GM23338 (cell line): ENCODE measurements around the gene ALCAM. TPM values are rescaled to one million over a fixed set of nuclear protein-coding genes. Genes with fewer than 3 reads are reported as not detected.

ENCODE experiments used
- ATAC-seq: fragments of 200-7000 bp; cut with Tn5 transposase; 3 replicates; pipeline ENCODE4 v1.9.1; 2020
- DNase-seq: peaks from one replicate; pipeline ENCODE4 v3.0.0-alpha.2; 2015; ENCODE audit warnings: low spot score
- H2AFZ ChIP-seq: fragments of 200-600 bp; sonication (generic); 2 replicates; pipeline ENCODE4 v1.8.0; 2016; ENCODE audit warnings: antibody characterized with exemption, mild to moderate bottlenecking, moderate library complexity
- H3F3A ChIP-seq: fragments of 200-600 bp; sonication (generic); replicated peaks from 2 replicates; pipeline ENCODE4 v1.8.0; 2017; ENCODE audit warnings: antibody characterized with exemption, mixed run types, low read depth
- H3K27ac ChIP-seq: fragments of 200-600 bp; sonication (generic); 2 replicates; pipeline ENCODE4 v1.6.1; 2016; ENCODE audit warnings: low read depth
- H3K27me3 ChIP-seq: fragments of 200-600 bp; sonication (generic); 2 replicates; pipeline ENCODE4 v1.8.0; 2016; ENCODE audit warnings: mild to moderate bottlenecking, mixed run types, moderate library complexity; ENCODE audit not compliant: insufficient read depth
- H3K36me3 ChIP-seq: fragments of 200-600 bp; sonication (generic); 2 replicates; pipeline ENCODE4 v1.8.0; 2016; ENCODE audit warnings: mild to moderate bottlenecking; ENCODE audit not compliant: insufficient read depth
- H3K4me1 ChIP-seq: fragments of 200-600 bp; sonication (generic); 2 replicates; pipeline ENCODE4 v1.8.0; 2016; ENCODE audit warnings: mild to moderate bottlenecking, moderate library complexity; ENCODE audit not compliant: insufficient read depth
- H3K4me2 ChIP-seq: fragments of 200-600 bp; sonication (generic); 2 replicates; pipeline ENCODE4 v1.7.1; 2017; ENCODE audit warnings: mixed run types
- H3K4me3 ChIP-seq: fragments of 200-600 bp; sonication (generic); 2 replicates; pipeline ENCODE4 v1.6.1; 2016; ENCODE audit warnings: mixed run types
- H3K79me2 ChIP-seq: fragments of 200-600 bp; sonication (generic); replicated peaks from 2 replicates; pipeline ENCODE4 v1.8.0; 2017; ENCODE audit warnings: mild to moderate bottlenecking; ENCODE audit not compliant: insufficient read depth
- H3K9me2 ChIP-seq: fragments of 200-600 bp; sonication (generic); 2 replicates; pipeline ENCODE4 v1.8.0; 2017; ENCODE audit not compliant: insufficient read depth
- H4K20me1 ChIP-seq: fragments of 200-600 bp; sonication (generic); replicated peaks from 2 replicates; pipeline ENCODE4 v1.8.0; 2017; ENCODE audit warnings: mild to moderate bottlenecking; ENCODE audit not compliant: insufficient read depth
- H3K27ac Mint-ChIP-seq: 2 replicates; pipeline ENCODE4 v1.8.0; 2020; ENCODE audit warnings: inconsistent platforms, mild to moderate bottlenecking, moderate library complexity, mixed read lengths
- H3K27me3 Mint-ChIP-seq: 3 replicates; pipeline ENCODE4 v1.8.0; 2022; ENCODE audit warnings: low read depth, mild to moderate bottlenecking, moderate library complexity, mixed read lengths, inconsistent platforms; ENCODE audit not compliant: insufficient read depth, poor library complexity
- H3K36me3 Mint-ChIP-seq: 3 replicates; pipeline ENCODE4 v1.8.0; 2021; ENCODE audit warnings: low read depth, mild to moderate bottlenecking, inconsistent platforms, moderate library complexity, mixed read lengths
- H3K4me1 Mint-ChIP-seq: 3 replicates; pipeline ENCODE4 v1.8.0; 2020; ENCODE audit warnings: mild to moderate bottlenecking, inconsistent platforms, mixed read lengths
- H3K4me3 Mint-ChIP-seq: 3 replicates; pipeline ENCODE4 v1.8.0; 2021; ENCODE audit warnings: moderate library complexity, mild to moderate bottlenecking, inconsistent platforms, mixed read lengths
- H3K9me3 Mint-ChIP-seq: 3 replicates; pipeline ENCODE4 v1.8.0; 2020; ENCODE audit warnings: moderate library complexity, mild to moderate bottlenecking, inconsistent platforms, mixed read lengths
- CREB1 ChIP-seq: fragments of 250-450 bp; sonication (Bioruptor Pico); IDR thresholded peaks from 2 replicates; pipeline ENCODE4 v1.5.0; 2020; ENCODE audit warnings: low read depth, mild to moderate bottlenecking, moderate library complexity
- CTCF ChIP-seq, 2 experiments: fragments of 200-600 bp in 1 of 2; sonication (generic) in 1 of 2; conservative IDR thresholded peaks; 2 replicates each; pipeline versions ENCODE4 v1.5.1 to v1.6.1; 2016 to 2017; ENCODE audit warnings: antibody characterized with exemption in 2 of 2, low read depth in 2 of 2, mild to moderate bottlenecking in 2 of 2, moderate library complexity in 1 of 2
- ETS1 ChIP-seq: IDR thresholded peaks from 2 replicates; pipeline ENCODE4 v1.6.1; 2016; ENCODE audit warnings: antibody characterized with exemption
- EZH2 ChIP-seq: fragments of 200-600 bp; sonication (generic); IDR thresholded peaks from one replicate; pipeline ENCODE4 v1.8.0; 2017; ENCODE audit warnings: antibody characterized with exemption, mild to moderate bottlenecking, low read depth; ENCODE audit not compliant: unreplicated experiment
- EZH2phosphoT487 ChIP-seq: fragments of 200-600 bp; sonication (generic); IDR thresholded peaks from one replicate; pipeline ENCODE4 v1.8.1; 2018; ENCODE audit warnings: antibody characterized with exemption; ENCODE audit not compliant: unreplicated experiment
- JUNB ChIP-seq: IDR thresholded peaks from one replicate; pipeline ENCODE4 v1.6.1; 2016; ENCODE audit warnings: antibody characterized with exemption; ENCODE audit not compliant: unreplicated experiment
- NANOG ChIP-seq: IDR thresholded peaks from 2 replicates; pipeline ENCODE4 v1.6.1; 2016; ENCODE audit warnings: antibody characterized with exemption, borderline replicate concordance
- POLR2AphosphoS5 ChIP-seq: IDR thresholded peaks from 2 replicates; pipeline ENCODE4 v1.6.1; 2016; ENCODE audit warnings: antibody characterized with exemption, low read depth
- REST ChIP-seq: IDR thresholded peaks from one replicate; pipeline ENCODE4 v1.6.1; 2018; ENCODE audit warnings: antibody characterized with exemption; ENCODE audit not compliant: unreplicated experiment
- STAT1 ChIP-seq: IDR thresholded peaks from one replicate; pipeline ENCODE4 v1.6.1; 2016; ENCODE audit warnings: antibody characterized with exemption; ENCODE audit not compliant: unreplicated experiment
- ZNF114 ChIP-seq: fragments of 250-450 bp; sonication (Bioruptor Pico); IDR thresholded peaks from 2 replicates; pipeline ENCODE4 v1.5.0; 2020; ENCODE audit warnings: mild to moderate bottlenecking, moderate library complexity
- ZNF331 ChIP-seq: fragments of 250-450 bp; sonication (Bioruptor Pico); IDR thresholded peaks from 2 replicates; pipeline ENCODE4 v1.5.0; 2020; ENCODE audit warnings: low read depth, mild to moderate bottlenecking, moderate library complexity
- polyA plus RNA-seq: library from polyadenylated mRNA; unstranded; fragments of >200 nt; fragmentation: Nextera tagmentation; extraction: Ambion mirVana; gene quantifications from 2 replicates; pipeline ENCODE4 v1.2.1, GENCODE V29; 2016
- total RNA-seq: library from RNA; depleted of rRNA; stranded (reverse); fragments of >200 nt; shearing (Covaris generic); gene quantifications from 2 replicates; pipeline ENCODE4 v1.2.3, GENCODE V29; 2014

Gene ALCAM
- total and polyA plus RNA-seq, 2 experiments from 2014 or later: 11.3 to 36.0 TPM

- no peak for TF ChIP-seq CTCF (conservative IDR thresholded peaks at IDR 0.05; ENCODE audit: low read depth in 2 of 2)
- no peak for TF ChIP-seq POLR2AphosphoS5
- no peak for TF ChIP-seq ZNF114 (CRISPR knock-in tag)
- no peak for TF ChIP-seq NANOG
- no peak for TF ChIP-seq REST
- no peak for TF ChIP-seq EZH2phosphoT487
Observed at GRCh38 chr3:105523501-105523900, 156.8 kb downstream of the ALCAM start (continued).

GRCh38 chr3:105525531-105525930, 158.8 kb downstream of the ALCAM start:
- Mint-ChIP-seq H3K36me3 (peaks cover 3% of the 10 kb centered on the region; the same call in 1 of the 3 replicates), H3K4me3 (no peak overlapping the region), H3K9me3 (no peaks in the 10 kb centered on the region), H3K27me3 (no peaks in the 10 kb centered on the region), H3K4me1 (peaks cover 2% of the 10 kb centered on the region; the same call in 2 of the 3 replicates), H3K27ac (no peak overlapping the region)
- no peaks in the 10 kb centered on the region for H3K27me3 ChIP-seq
- no peaks in the 10 kb centered on the region for H3F3A ChIP-seq
- H3K27ac ChIP-seq: no peak overlapping the region
- DNase-seq (no peak), ATAC-seq (no peak)
- no peaks in the 10 kb centered on the region for H3K36me3 ChIP-seq
- no peak overlapping the region for H2AFZ ChIP-seq
- H3K9me2 ChIP-seq: no peaks in the 10 kb centered on the region
- H3K4me2 ChIP-seq: no peak overlapping the region
- no peaks in the 10 kb centered on the region for H3K79me2 ChIP-seq
- no peaks in the 10 kb centered on the region for H4K20me1 ChIP-seq
- no peaks in the 10 kb centered on the region for H3K4me1 ChIP-seq
- no peak overlapping the region for H3K4me3 ChIP-seq
- TF ChIP-seq JUNB (no peak), REST (no peak), CREB1 (no peak), ETS1 (no peak), EZH2 (no peak), STAT1 (no peak), EZH2phosphoT487 (no peak), ZNF114 (CRISPR knock-in tag) (no peak), CTCF (conservative IDR thresholded peaks at IDR 0.05; ENCODE audit: low read depth in 2 of 2) (no peak), ZNF331 (CRISPR knock-in tag) (no peak), NANOG (no peak)
